AG10803 (cell line): ENCODE measurements around the gene CABCOCO1.

ENCODE experiments used
- DNase-seq: peaks from one replicate; pipeline ENCODE4 v3.0.0; 2010; ENCODE audit warnings: low read depth
- H3K4me3 ChIP-seq: 2 replicates; pipeline ENCODE4 v1.5.1; 2011; ENCODE audit warnings: mild to moderate bottlenecking, low read length, control low read depth
- TF ChIP-seq, protein P1 (sequence below): conservative IDR thresholded peaks from 2 replicates; pipeline ENCODE4 v1.5.1; 2011; ENCODE audit warnings: mild to moderate bottlenecking, low read length, control low read depth, inconsistent platforms

Gene CABCOCO1

DNA sequence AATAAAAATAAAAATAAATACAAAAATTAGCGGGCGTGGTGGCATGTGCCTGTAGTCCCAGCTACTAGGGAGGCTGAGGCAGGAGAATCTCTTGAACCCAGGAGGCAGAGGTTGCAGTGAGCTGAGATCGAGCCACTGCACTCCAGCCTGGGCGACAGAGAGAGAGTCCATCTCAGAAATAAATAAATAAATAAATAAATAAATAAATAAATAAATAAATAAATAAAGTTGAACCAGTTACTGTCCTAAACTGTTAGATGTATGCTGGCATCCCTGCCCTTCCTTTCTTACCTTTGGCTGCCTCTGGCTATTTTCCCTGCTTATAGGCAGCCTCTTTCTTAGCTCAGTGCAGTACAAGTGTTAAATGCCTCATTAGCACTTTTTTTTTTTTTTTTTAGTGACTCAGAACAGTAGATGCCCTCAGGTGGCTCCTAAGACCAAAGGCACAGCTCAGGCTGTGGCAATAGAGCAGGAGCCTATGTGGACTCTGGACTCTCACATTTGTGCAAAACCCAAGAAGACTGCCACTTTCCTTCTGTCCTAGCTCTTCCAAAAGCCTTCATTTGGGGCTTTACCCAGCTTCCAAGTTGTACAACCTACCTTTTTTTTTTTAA, 30.6 kb upstream of the CABCOCO1 start:
- DNase-seq: no peak
- TF ChIP-seq, protein P1, sequence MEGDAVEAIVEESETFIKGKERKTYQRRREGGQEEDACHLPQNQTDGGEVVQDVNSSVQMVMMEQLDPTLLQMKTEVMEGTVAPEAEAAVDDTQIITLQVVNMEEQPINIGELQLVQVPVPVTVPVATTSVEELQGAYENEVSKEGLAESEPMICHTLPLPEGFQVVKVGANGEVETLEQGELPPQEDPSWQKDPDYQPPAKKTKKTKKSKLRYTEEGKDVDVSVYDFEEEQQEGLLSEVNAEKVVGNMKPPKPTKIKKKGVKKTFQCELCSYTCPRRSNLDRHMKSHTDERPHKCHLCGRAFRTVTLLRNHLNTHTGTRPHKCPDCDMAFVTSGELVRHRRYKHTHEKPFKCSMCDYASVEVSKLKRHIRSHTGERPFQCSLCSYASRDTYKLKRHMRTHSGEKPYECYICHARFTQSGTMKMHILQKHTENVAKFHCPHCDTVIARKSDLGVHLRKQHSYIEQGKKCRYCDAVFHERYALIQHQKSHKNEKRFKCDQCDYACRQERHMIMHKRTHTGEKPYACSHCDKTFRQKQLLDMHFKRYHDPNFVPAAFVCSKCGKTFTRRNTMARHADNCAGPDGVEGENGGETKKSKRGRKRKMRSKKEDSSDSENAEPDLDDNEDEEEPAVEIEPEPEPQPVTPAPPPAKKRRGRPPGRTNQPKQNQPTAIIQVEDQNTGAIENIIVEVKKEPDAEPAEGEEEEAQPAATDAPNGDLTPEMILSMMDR: no peak
- H3K4me3 ChIP-seq: no peak overlapping the region

DNA sequence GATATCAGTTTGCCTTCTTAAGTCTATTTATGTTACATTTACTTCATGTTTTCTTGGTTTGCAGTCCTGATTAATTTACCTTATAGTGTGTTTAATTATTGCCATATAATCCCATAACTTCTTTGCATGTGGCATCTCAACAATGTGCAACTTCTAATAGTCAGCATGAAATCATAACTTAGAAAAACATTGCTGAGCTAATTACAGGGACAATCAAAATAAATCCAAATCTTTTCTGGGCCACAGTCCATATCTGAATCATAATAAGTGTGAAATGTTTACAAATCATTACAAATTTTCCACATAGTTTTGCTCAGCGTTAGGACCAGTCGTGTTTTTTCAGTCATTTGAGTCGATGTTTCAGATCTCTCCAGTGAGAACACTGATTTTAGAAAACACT, 29.1 kb upstream of the CABCOCO1 start:
- no peak overlapping the region for H3K4me3 ChIP-seq
- DNase-seq: peak; percentile 75
- TF ChIP-seq, protein P1: no peak

DNA sequence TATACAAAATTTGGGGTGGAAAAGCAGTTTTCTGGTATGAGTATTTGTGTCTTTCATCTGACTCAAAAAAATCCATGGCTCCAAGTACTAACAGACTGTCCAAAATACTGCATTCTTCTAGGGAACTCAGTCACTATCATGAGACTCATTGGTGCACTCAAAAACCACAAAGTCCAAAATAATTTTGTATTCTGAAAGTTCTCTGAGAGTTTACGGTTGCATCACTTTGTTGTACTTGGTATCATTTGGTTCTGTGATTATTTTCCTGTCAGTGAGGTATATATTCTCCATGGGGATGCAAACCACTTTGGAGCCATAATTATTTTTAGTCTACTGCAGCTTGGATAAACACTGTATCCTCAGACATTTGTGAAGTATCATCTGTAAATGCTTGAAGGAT, 28.0 kb upstream of the CABCOCO1 start:
- H3K4me3 ChIP-seq: no peak overlapping the region
- TF ChIP-seq, protein P1: no peak
- peak; percentile 78 for DNase-seq

DNA sequence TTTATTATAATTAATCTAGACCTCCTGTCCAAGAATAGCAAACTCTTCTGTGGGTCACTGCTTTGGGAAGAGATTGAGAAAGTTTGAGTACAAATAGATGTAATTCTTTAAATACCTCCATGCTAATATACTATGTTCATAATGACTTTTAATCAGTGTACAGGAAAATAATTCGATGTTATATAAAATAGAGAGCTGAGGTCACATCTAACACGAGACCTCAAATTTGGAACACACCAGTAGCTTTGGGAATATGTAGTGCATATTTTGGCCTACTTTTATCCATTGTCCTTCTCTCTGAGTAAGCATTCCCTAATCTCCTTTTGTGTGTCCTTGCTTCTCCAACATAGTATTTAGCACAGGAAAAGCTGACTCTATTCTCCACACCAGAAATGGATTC, 27.3 kb upstream of the CABCOCO1 start:
- no peak overlapping the region for H3K4me3 ChIP-seq
- TF ChIP-seq, protein P1: no peak

DNA sequence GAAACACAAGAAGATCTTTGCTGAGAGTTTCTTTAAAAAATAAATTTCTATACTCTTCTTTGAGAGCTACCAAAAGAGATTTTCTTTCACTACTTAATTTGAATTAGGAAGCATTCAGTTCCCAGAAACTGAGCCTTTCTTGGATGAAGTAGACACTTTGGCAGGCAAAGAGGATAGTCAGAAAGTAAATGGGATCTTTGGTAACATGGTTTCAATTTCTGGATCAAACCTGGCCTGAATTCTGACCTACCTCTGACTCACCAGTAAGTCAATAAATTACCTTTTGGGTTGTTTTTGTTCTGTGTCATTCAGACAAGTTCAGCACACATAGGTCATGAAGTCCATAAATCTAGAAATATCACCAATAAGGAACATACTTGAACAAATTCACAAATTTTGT, 26.8 kb upstream of the CABCOCO1 start:
- TF ChIP-seq, protein P1: no peak
- peak; percentile 39 for DNase-seq
- no peak overlapping the region for H3K4me3 ChIP-seq

More for the DNA sequence above, 27.3 kb upstream of the CABCOCO1 start:
- no peak for DNase-seq

DNA sequence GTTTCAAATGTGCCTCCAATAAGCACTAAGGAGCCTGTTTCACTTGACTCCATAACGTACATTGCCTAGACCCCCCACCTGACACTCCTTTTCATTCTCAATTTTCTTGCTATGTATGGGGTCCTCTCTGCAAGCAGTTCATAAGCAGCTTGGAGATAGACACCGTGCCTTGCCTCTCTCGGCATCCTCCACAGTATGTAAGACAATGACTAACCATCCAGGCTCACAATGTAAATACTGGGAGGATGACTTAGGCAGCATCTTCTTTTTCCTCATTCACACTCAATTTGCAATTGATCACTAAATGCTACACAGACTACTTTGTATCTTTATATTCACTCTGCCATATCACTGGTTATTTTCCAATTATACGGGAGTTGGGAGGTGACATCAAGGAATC, 22.8 kb upstream of the CABCOCO1 start:
- TF ChIP-seq, protein P1: no peak

DNA sequence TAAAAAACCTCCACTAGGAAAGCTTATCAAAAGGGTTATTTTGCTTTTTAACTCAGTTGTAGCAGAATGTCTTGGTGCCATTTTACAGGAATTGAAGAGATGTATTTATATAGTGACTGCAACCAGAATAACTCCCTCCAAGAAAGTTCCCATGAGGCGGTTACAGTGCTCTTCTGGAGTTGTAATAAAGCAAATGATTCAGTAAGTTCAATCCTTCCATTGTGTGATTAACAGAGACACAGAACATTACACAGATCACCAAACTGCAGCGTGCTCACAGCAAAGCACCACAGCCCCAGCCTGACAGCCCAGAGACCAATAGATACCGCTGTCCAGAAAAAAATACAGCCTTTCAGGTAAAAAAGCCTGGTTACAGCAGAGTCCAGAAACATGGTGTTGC, 21.9 kb upstream of the CABCOCO1 start:
- H3K4me3 ChIP-seq: no peak overlapping the region
- TF ChIP-seq, protein P1: no peak
- DNase-seq: no peak

More for the DNA sequence above, 22.8 kb upstream of the CABCOCO1 start:
- no peak overlapping the region for H3K4me3 ChIP-seq
- DNase-seq: no peak
